Fibroblast of gingiva (primary cell): Measurements from ENCODE around the gene SPDYC.
"Not testable (repeated sequence)": the region's sequence is repeated elsewhere in the genome, so short reads cannot be mapped to it uniquely, and the experiment has no call there.

Experiments
- DNase-seq: peaks from one replicate; pipeline ENCODE4 v3.0.0-alpha.2; 2011; ENCODE audit warnings: low read depth

Gene SPDYC

DNA sequence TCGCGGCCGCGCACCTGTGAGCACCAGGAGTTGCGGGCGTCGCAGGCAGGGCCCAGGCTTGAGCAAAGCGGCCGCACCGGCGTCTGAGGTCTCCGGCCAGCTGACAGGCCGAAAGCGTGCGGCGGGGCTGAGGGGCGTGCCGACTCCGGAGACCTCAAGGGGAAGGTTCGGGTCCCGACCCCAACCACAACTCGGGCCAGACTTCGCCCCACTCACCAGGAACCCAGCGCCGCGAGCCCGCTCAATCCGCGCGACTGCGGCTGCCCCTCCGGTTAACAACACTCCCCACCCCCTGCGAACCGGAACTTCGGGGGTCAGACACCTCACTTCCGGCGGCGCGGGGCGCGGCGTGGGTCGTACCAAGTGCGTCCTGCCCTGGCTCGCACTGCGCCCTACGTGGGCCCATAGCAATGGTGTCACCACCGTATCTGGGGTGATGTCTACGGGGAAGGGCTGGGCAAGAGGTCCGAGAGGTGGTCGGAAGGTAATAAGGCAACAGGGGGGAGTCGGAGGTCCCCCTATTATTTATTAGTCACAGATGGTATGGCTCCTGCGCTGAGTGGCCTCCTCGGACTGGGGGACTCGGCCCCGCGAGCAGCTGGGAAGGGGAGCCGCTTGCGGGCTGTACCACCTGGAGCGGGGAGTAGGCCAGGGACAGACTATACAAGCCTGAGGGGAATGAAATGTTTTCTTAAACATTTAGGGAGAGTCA, 35.6 kb upstream of the SPDYC start, which contains the start of gene SYVN1:
TSS of gene SYVN1 (minus strand) at position 280 of the 712 bp plus-strand sequence. CDS start 918 bp downstream, outside the sequence.
- peak; percentile 91 for DNase-seq

DNA sequence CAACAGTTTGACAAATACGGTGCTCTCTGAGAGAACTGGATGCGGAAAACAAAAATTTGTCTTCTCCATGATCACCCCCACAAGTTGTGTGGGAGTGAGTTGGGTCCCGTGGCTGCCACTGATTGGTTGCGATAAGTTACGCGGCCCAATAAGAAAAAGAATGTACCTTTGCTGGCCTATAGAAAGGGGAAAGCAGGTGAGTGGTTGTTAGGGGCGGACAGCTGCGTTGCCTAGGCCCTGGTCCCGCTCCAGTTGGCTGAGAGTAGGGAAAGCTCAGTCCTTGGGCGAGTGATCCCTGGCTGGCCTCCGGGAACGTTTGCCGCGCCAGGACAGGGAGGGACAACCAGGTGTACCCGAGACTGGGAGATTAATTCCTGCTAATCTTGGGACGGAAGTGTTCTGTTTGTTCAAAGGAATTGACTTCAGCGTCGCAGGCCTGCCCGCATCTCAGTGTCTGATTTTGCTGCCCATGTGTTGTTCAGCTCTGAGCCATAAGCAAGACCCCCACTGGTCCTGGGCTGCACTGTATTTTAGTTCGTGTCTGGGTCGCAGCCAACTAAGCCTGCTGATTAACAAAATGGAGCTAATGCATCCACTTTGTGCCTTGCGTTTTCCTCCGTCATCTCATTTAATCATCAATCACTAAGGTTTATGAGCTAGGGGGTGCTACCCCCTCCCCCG, 34.9 kb upstream of the SPDYC start:
- peak; percentile 93 for DNase-seq

DNA sequence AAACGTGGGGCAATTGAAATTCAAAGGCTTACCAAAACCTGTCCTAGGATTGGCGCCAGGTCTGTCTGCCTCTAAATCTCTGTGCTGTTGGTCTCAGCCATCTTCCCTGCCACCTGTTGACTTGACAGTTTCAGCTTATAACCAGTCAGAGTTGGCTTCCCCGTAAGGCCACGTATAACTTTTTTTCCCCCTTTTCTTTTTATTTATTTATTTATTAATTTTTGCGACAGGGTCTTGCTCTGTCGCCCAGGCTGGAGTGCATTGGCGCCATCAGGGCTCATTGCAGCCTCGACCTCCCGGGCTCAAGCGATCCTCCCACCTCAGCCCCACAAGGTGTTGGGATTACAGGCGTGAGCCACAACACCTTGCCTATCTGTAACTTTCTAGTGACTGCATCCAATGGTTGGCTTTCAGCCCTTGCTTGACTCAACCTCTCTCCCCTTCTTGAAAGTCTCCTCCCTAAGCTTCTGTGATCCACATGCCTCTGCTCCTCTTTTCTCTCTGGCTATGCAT, 34.3 kb upstream of the SPDYC start:
- DNase-seq: no peak

DNA sequence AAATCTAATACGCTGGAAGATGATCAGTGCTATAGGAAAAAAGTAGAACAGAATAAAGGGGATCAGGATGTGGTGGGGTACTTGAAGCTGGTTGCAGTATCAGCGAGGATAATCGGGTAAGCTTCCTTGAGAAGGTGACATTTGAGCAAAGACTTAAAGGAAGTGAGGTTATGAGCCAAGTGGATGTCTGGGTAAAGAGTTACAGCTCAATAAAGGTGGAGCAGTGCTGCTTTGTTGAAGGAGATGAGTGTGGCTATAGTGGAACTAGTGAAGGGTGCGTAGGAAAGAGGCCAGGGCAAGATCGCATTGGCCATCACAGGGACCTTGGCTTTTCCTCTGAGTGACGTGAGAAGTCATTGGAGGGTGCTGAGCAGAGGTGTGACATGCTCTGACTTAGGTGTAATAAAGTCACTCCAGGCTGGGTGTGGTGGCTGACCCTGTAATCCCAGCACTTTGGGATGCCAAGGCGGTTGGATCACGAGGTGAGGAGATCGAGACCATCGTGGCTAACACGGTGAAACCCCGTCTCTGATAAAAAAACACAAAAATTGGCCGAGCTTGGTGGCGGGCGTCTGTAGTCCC, 33.4 kb upstream of the SPDYC start:
- no peak for DNase-seq

DNA sequence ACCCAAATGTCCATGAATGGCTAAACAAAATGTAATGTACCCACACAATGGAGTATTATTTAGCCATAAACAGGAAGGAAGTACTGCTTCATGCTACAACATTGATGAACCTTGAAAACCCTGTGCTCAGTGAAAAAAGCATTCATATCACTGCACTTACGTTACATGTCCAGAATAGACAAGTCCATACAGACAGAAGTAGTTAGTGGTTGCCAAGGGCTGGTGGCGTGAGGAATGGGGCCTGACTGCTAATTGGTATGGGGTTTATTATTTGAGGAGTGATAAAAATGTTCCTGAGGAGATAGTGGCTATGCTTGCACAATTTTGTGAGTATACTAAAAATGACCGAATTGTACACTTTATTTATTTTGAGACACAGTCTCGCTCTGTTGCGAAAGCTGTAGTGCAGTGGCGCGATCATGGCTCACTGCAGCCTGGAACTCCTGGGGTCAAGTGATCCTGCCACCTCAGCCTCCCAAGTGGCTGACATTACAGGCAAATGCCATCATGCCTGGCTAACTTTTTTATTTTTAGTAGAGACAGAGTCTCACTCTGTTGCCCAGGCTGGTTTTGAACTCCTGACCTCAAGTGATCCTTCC, 28.0 kb upstream of the SPDYC start:
- no peak for DNase-seq

DNA sequence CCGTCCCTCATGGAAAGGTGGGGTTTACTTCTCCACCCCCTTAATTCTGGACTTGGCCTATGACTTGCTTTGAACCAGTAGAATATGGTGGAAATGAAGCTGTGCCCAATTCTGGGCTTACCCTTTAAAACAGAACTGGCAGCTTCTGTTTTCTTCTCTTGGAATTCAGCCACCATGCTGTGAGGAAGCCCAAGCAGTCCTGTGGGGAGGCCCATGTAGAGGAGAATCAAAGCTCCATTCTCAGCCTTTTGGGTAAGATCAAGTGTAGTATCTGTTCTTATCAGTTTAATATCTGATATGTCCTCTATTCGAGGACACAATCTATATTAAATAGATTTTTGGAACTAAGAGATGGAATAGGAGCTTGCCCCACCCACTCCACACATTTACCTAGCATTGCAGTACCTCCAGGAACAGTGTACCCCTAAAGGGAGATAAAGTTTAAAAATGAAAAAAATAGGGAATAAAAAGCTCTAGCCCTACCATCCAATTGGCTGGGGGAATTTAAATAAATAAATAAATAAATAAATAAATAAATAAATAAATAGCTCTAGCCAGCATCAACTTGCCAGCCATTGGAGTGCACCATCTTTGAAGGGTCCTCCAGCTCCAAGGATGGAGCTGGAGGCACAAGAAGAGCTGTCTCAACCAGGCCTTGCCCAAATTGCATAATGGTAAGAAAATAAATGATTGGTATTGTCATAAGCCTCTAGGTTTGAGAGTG, 22.5 kb upstream of the SPDYC start:
- no peak for DNase-seq

DNA sequence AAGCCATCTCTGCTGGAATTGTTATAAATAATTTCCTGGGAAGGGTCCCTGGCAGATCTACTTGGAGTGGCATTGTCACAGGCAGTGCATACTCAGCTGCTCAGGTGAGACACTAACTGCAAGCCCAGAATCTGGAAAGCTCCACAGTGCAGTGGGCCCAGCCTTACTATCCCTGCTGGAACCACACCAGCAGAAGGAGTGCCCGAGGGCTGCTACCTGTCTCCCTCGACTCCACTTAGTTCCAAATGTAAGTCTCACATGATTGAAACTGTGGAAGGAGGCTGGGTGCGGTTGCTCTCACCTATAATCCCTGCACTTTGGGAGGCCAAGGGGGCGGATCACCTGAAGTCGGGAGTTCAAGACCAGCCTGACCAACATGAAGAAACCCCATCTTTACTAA, 21.4 kb upstream of the SPDYC start:
- no peak for DNase-seq

DNA sequence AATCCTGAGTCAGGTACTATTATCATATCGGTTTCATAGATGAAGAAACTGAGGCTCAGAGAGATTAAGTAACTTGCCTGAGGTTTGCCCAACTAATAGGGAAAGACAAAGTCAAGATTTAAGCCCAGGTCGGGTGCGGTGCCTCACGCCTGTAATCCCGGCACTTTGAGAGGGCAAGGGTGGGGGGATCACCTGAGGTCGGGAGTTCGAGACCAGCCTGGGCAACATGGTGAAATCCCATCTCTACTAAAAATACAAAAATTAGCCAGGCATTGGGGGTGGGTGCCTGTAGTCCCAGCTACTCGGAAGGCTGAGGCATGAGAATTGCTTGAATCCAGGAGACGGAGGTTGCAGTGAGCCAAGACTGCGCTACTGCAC, 19.9 kb upstream of the SPDYC start:
- not testable (repeated sequence) for DNase-seq

DNA sequence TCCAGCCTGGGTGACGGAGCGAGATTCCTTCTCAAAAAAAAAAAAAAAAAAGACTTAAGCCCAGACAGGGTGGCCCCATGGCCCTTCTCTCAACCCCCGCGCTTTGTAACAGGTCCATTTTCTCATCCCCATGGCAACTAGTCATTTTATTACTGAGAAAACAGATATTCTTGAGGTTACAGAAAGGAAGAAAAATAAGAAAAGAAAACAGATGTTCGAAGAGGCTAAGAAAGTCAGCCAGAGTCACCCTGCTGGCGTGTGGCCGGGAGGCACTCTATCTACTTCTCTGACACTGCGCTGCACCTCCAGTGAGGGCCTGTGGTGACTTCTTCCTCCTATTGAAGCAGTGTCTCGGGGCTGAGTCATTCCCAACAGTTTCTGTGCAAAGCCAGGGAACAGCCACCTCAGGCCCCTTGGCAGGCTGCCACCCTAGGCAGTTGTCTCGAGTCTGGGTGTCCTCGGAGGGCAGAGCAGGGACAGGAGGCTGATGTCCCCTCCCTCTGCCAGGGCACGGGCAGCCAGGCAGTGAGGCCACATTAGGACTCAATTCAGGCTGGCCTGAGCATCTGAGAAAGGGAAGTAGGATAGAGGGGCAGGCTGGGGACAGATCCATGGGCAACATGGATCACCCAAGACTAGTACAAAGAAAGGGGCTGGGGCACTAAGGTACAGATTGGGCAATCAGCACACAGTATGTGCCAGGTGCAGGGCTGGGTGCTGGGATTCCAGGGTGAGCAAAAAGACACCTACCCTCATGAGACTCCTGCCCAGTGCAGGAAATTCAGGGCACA, 19.3 kb upstream of the SPDYC start:
- DNase-seq: peak; percentile 60

DNA sequence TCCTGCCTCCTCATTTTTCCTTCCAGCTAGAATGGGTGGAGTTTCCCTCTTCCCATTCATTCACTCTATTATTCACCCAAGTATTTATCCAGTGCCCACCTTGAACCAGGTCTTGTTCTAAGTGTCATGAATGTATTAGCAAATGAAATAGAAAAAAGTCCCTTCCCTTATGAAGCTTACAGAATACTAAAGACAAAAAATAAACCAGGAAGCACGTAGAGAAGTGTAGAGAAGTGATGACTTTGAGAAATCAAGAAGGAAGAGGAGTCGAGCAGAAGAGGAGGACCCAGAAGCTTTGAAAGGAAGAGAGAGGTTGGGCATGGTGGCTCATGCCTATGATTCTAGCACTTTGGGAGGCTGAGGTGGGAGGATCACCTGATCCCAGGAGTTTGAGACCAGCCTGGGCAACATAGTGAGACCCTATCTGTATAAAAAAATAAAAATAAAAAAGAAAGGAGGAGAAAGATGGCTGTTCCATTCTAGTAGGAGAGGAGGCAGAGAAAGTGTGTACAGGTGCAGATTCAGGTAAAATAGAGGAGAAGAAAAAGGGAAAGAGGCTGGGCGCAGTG, 18.6 kb upstream of the SPDYC start:
- DNase-seq: no peak

DNA sequence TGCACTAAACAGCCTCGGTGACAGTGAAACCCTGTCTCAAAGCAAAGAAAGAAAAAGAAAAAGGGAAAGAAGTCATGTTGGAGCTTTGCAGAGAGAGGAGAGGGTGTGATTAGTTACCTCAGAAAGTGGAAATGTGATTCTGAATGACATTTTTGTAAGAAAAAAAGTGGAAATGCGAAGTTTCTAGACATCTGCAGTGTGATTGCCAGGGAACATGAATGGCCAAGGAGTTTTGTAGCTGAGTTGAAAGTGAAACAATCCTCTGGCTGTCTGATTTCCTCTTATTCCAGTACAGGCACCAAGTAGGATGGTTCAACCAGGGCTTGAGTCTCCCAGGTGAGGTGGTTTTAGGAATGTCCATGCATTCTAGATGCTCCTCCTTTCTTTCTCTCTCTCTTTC, 17.9 kb upstream of the SPDYC start:
- DNase-seq: no peak

DNA sequence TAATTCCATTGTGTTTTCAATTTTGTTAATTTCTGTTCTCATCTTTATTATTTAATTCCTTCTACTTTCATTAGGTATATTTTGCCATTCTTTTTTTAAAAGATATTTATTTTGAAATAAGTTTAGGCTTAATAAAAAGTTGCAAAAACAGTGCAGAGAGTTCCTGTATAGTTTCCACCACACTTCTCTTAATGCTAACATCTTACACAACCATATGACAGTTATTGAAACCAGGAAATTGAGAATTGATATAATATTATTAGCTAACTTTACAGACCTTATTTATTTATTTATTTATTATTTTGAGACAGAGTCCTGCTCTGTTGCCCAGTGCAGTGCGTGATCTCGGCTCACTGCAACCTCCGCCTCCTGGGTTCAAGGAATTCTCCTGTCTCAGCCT, 13.8 kb upstream of the SPDYC start:
- no peak for DNase-seq

DNA sequence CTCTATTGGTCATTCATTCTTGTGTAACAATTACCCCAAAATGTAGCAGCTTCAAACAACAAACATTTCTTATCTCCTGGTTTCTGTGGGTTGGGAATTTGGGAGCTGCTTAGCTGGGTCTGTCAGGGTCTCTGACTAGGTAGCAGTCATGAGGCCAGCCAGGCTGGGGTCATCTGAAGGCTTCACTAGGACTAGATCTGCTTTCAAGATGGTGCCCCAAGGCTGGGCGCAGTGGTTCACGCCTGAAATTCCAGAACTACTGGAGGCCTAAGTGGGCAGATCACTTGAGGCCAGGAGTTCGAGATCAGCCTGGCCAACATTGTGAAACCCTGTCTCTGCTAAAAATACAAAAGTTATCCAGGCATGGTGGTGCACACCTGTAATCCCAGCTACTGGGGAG, 13.1 kb upstream of the SPDYC start:
- DNase-seq: no peak

DNA sequence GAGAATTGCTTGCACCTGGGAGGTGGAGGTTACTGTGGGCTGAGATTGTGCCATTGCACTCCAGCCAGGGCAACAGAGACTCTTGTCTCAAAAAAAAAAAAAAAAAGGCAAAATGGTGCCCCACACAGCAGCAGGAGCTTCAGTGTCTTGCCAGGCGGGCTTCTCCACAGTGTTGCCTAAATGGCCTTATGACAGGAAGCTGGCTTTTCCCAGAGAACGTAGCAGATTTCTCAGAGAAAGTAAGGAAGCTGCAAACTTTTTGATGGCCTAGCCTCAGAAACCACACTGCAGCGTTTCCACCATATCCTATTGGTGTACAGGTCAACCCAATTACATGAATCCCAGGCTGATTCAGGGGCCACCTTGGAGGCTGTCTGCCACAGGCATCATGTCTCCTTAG, 12.7 kb upstream of the SPDYC start:
- DNase-seq: no peak

DNA sequence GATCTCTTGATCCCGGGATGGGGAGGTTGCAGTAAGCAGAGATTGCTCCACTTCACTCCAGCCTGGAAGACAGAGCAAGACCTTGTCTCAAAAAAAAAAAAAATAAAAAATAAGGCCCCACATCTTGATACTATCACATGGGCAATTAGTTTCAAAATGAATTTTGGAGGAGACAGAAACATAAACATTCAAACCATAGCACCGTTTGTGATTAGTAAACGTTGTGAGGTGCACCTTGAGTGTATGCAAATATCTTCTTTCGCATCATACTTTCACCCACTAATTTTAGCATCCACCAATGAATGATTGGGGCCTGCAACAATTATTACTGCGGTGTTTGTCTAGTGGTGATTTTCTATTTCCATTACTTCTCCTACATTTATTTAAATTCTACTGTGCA, 11.0 kb upstream of the SPDYC start:
- DNase-seq: no peak

DNA sequence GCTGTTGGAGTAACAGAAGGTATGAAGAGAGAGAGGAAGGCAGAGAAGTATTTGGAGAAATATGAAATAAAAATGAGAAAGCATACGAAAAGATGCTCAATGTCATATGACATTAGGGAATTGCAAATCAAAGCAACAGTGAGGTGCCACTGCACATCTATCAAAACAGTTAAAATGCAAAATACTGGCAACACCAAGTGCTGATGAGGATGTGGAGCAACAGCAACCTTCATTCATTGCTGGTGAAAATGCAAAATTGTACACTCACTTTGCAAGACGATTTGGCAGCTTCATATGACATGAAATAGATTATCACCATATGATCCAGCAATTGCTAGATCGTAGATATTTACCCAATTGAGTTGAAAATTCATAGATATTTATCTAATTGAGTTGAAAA, 9.4 kb upstream of the SPDYC start:
- DNase-seq: no peak

DNA sequence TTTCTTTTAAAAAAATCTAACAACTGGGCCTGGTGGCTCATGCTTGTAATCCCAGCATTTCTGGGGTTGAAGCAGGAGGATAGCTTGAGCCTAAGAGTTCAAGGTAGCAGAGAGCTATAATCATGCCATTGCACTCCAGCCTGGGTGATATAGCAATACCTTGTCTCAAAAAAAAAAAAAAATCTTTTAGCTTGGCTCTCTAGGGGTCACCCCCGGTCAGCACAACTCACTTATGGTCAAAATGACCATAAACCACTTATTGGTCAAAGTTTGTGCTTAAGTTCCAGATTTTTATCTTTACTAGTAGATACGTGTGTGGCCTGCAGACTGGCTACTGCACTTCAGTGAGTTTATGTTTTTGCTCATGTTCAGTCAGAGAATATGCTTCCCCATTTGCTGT, 6.3 kb upstream of the SPDYC start:
- no peak for DNase-seq

DNA sequence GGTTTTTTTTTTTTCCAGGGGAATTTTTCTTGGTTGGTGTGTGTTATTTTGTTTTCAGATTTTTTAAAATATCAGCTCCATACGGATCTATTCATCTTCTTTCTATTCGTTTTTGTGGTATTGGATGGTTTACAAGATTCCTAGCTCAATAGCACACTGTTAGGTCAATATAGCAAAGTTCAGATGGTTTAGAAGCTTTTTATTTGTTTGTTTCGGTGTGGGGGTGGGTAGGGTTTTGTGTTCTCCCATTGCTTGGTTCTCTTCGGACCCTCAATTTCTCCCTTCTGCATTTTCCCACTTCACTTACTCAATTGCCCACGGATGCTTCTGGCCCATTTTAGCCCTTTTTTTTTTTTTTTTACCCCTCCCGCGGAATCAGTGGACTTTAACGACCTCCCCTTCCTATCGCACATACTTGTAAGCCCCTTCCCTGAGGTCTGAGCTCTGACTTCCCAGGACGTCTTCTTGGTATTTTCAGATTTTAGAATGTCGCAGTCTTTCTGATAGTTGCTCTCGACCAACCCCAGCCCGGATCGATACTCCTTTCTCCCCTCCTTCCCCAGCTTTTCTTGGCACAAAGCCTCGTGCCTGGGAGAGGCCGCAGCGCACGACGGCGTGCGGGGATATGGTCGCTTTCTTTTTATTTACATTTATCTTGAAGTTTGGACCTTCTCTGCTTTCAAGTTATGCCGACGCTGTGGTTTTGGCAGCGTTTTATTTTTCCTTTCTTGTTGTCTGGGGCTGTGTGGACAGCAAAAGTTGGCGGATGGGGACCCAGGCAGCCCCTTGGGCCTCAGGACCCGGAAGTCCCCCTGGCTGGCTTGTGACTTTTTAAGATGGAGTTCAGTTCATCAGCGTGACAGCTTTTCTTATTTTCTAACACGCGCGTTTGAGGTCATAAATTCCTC, 4.4 kb upstream of the SPDYC start:
- DNase-seq: no peak

DNA sequence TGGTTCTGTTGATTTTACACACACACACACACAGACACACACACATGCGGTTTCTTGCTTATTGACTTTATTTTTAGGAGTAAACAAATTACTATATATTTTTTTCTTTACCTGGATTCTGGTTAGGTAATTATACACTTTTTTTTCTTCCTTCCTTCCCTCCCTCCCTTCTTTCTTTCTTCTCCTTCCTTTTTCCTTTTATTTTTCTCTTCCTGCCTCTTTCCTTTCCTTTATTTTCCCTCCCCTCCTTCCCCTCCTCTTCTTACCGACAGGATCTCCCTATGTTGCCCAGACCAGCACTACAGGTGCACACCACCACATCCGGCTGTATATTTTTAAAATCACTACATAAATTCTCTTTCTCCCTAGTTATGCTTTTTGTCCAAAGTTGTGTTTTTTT, 3.1 kb upstream of the SPDYC start:
- DNase-seq: no peak

DNA sequence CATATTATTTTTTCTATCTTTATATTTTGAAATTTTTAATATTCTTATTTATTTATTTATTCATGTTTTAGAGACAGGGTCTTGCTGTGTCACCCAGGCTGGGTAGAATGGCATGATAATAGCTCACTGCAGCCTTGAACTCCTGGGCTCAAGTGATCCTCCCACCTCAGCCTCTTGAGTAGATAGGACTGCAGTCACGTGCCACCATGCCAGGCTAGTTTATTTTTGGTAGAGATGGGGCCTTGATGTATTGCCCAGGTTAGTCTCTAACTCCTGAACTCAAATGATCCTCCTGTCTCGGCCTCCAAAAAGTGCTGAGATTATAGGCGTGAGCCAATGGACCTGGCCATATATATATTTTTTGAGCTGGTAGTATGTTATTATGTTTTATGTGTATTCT, 2.4 kb upstream of the SPDYC start:
- no peak for DNase-seq
